A204.1 (cell line): ENCODE measurements around the gene C1orf210.

Source experiments
- FAIRE-seq: peaks from 2 replicates; lab custom pipeline; 2012; peaks lifted over from hg19 to GRCh38; lab: Jason Lieb, UNC

C1orf210 gene

GRCh38 chr1:43312212-43312623 is 26.8 kb upstream of the C1orf210 start:
- FAIRE-seq: no peak

GRCh38 chr1:43311521-43311920 is 26.1 kb upstream of the C1orf210 start:
- FAIRE-seq: no peak

GRCh38 chr1:43309405-43310025 is 24.1 kb upstream of the C1orf210 start:
- no peak for FAIRE-seq

GRCh38 chr1:43308635-43309404 is 23.4 kb upstream of the C1orf210 start:
- FAIRE-seq: no peak

- FAIRE-seq: no peak
Measured at GRCh38 chr1:43307458-43308158, 22.2 kb upstream of the C1orf210 start.

- FAIRE-seq: no peak
Measured at GRCh38 chr1:43306688-43307457, 21.5 kb upstream of the C1orf210 start.

- FAIRE-seq: no peak
Measured at GRCh38 chr1:43305926-43306687, 20.7 kb upstream of the C1orf210 start.

GRCh38 chr1:43305461-43305860 is 20.1 kb upstream of the C1orf210 start:
- no peak for FAIRE-seq

GRCh38 chr1:43304771-43305300 is 19.5 kb upstream of the C1orf210 start:
- no peak for FAIRE-seq

GRCh38 chr1:43304314-43304681 is 18.9 kb upstream of the C1orf210 start:
- FAIRE-seq: no peak

GRCh38 chr1:43303471-43304313 is 18.3 kb upstream of the C1orf210 start:
- no peak for FAIRE-seq

GRCh38 chr1:43302721-43303470 is 17.5 kb upstream of the C1orf210 start:
- FAIRE-seq: no peak

GRCh38 chr1:43302201-43302600 is 16.8 kb upstream of the C1orf210 start:
- FAIRE-seq: no peak

GRCh38 chr1:43300378-43301094 is 15.2 kb upstream of the C1orf210 start, which contains the start of gene TIE1:
TIE1 (plus strand) TSS chr1:43300982; CDS start chr1:43301072, 90 bp downstream.
- no peak for FAIRE-seq

GRCh38 chr1:43299101-43299500 is 13.7 kb upstream of the C1orf210 start:
- no peak for FAIRE-seq

- FAIRE-seq: no peak
Measured at GRCh38 chr1:43298055-43298454, 12.7 kb upstream of the C1orf210 start.

GRCh38 chr1:43296207-43296606 is 10.8 kb upstream of the C1orf210 start:
- no peak for FAIRE-seq

- no peak for FAIRE-seq
Measured at GRCh38 chr1:43294761-43295160, 9.4 kb upstream of the C1orf210 start.
